K562 (cell line): Measurements from ENCODE around the gene PPARG. TPM values are rescaled to one million over a fixed set of nuclear protein-coding genes. Genes with fewer than 3 reads are reported as not detected.
A peak's percentile ranks its signal among the peaks of the same experiment; 100 is the strongest.

Experiments
- ARID2 ChIP-seq: fragments of 450-650 bp; IDR thresholded peaks from 2 replicates; pipeline ENCODE4 v1.6.1; 2017; ENCODE audit warnings: antibody characterized with exemption, mild to moderate bottlenecking
- CHCHD3 ChIP-seq: fragments of 250-450 bp; sonication (Bioruptor Pico); IDR thresholded peaks from 2 replicates; pipeline ENCODE4 v2.1.2; 2022; ENCODE audit warnings: mild to moderate bottlenecking
- EWSR1 ChIP-seq: fragments of 450-650 bp; IDR thresholded peaks from 2 replicates; pipeline ENCODE4 v1.6.1; 2018; ENCODE audit warnings: borderline replicate concordance, mild to moderate bottlenecking, low read depth, moderate library complexity; ENCODE audit not compliant: partially characterized antibody
- HCFC1 ChIP-seq: IDR thresholded peaks from 2 replicates; pipeline ENCODE4 v1.6.1; 2012; ENCODE audit warnings: low read depth, low read length, improper control_type of control experiment
- KAT2B ChIP-seq: IDR thresholded peaks from one replicate; pipeline ENCODE4 v1.6.1; 2012; ENCODE audit warnings: low read depth, mild to moderate bottlenecking, control low read depth, inconsistent platforms, low read length, moderate library complexity
- LARP7 ChIP-seq: fragments of 450-650 bp; IDR thresholded peaks from 2 replicates; pipeline ENCODE4 v1.6.1; 2016
- NCOA1 ChIP-seq: fragments of 450-650 bp; IDR thresholded peaks from 2 replicates; pipeline ENCODE4 v1.6.1; 2016; ENCODE audit warnings: low read depth
- NFE2L1 ChIP-seq: fragments of 450-650 bp; IDR thresholded peaks from 2 replicates; pipeline ENCODE4 v1.6.1; 2016; ENCODE audit warnings: missing genetic modification characterization, low read depth, mild to moderate bottlenecking, missing compliant biosample characterization, moderate library complexity, borderline replicate concordance
- PPARD ChIP-seq: fragments of 250-450 bp; sonication (Bioruptor Pico); IDR thresholded peaks from 2 replicates; pipeline ENCODE4 v1.8.0; 2022; ENCODE audit warnings: inconsistent platforms, mild to moderate bottlenecking, moderate library complexity
- RAD21 ChIP-seq, 2 experiments: fragments of 250-450 bp in 1 of 2; fragments of 450-650 bp in 1 of 2; sonication (Bioruptor Pico) in 1 of 2; formaldehyde crosslinking in 1 of 2; IDR thresholded peaks in 1 of 2; conservative IDR thresholded peaks in 1 of 2; 2 replicates each; pipeline versions ENCODE4 v1.4.0 to v1.8.0; 2020 to 2022; ENCODE audit warnings: mild to moderate bottlenecking in 2 of 2, moderate library complexity in 1 of 2
- RBM22 ChIP-seq: fragments of 200-400 bp; formaldehyde crosslinking; IDR thresholded peaks from 2 replicates; pipeline ENCODE4 v1.6.1; 2018; ENCODE audit warnings: low read length, low read depth; ENCODE audit not compliant: poor library complexity, severe bottlenecking
- SLC30A9 ChIP-seq: fragments of 250-450 bp; sonication (Bioruptor Pico); IDR thresholded peaks from 2 replicates; pipeline ENCODE4 v1.8.0; 2022; ENCODE audit warnings: mild to moderate bottlenecking, moderate library complexity
- ZSCAN32 ChIP-seq: fragments of 450-650 bp; formaldehyde crosslinking; IDR thresholded peaks from 2 replicates; pipeline ENCODE4 v1.4.0; 2020; ENCODE audit warnings: mild to moderate bottlenecking, moderate library complexity
- polyA plus RNA-seq, 8 experiments: library from polyadenylated mRNA; depleted of rRNA in 4 of 8; stranded (reverse) in 5 of 8; unstranded in 3 of 8; fragments of >200 nt; fragmentation: Nextera tagmentation in 2 of 8; fragmentation: Illumina TruSeq in 1 of 8; extraction: Ambion mirVana in 2 of 8; extraction: Trizol in 1 of 8; gene quantifications; 2 replicates each; pipeline versions ENCODE4 v1.2.1 to v1.2.3, GENCODE V29; 2011 to 2014; ENCODE audit warnings: inconsistent platforms in 1 of 8, missing spikeins in 1 of 8
- total RNA-seq, 7 experiments: library from RNA; depleted of rRNA in 6 of 7; stranded (reverse); fragments of >200 nt in 6 of 7; fragmentation: Illumina TruSeq in 2 of 7; extraction: Trizol in 2 of 7; gene quantifications; 2 replicates each; pipeline versions ENCODE4 v1.2.1 to v1.2.3, GENCODE V29; 2011 to 2021; ENCODE audit warnings: low replicate concordance in 1 of 7
- TF ChIP-seq, protein P1 (sequence below): sonication (generic); formaldehyde crosslinking; IDR thresholded peaks from 2 replicates; pipeline ENCODE4 v1.8.0; 2022; ENCODE audit warnings: mild to moderate bottlenecking, missing genetic modification reagents
- TF ChIP-seq, protein P2 (sequence below), 2 experiments: fragments of 450-650 bp in 1 of 2; sonication (generic) in 1 of 2; formaldehyde crosslinking in 1 of 2; IDR thresholded peaks in 1 of 2; conservative IDR thresholded peaks in 1 of 2; 2 replicates each; pipeline versions ENCODE4 v1.6.1 to v1.8.1; 2016 to 2023; ENCODE audit warnings: mild to moderate bottlenecking in 2 of 2, moderate library complexity in 2 of 2, inconsistent platforms in 1 of 2, missing genetic modification reagents in 1 of 2
- TF ChIP-seq, protein P3 (sequence below): fragments of 250-450 bp; sonication (Bioruptor Pico); IDR thresholded peaks from 2 replicates; pipeline ENCODE4 v1.5.0; 2021; ENCODE audit warnings: mild to moderate bottlenecking, borderline replicate concordance

PPARG gene
- total and polyA plus RNA-seq, 9 of the 15 experiments (the other 6 are each of a cell fraction or from before 2014, with no cell fraction given), result not detected

DNA sequence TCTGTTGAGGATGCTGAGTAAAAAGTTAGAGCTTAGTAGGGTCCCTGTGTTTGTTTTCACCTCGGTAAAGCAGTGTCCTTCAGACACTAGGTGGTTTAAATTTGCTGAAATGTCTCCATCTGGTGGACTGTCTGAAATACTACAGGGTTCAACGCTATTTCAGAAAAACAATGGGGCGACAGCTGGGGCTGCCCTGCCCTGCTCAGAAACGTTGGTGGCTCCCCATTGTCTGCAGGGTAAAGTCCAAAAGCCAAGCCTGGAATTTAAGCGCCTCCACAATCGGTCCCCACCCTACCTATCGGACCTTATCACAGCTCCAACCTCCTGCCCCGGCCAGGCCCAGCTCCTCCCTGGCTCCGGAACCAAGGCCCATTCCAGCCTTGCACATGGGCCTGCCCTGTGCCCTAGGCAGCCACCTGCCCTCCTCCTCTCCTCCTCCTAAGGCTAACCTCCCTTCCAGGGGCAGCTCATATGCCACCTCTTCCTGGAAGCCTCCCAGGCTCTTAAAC is 191.1 kb downstream of the PPARG start (continued):
- TF ChIP-seq, protein P1, sequence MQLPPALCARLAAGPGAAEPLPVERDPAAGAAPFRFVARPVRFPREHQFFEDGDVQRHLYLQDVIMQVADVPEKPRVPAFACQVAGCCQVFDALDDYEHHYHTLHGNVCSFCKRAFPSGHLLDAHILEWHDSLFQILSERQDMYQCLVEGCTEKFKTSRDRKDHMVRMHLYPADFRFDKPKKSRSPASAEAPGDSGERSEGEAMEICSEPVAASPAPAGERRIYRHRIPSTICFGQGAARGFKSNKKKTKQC (CRISPR knock-in tag), result no peak
- TF ChIP-seq SLC30A9 (CRISPR knock-in tag), result no peak
- TF ChIP-seq NFE2L1, result no peak
- TF ChIP-seq, protein P2, sequence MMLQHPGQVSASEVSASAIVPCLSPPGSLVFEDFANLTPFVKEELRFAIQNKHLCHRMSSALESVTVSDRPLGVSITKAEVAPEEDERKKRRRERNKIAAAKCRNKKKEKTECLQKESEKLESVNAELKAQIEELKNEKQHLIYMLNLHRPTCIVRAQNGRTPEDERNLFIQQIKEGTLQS (IDR thresholded peaks at IDR 0.05), result no peak
- TF ChIP-seq, protein P2 (CRISPR knock-in tag; conservative IDR thresholded peaks at IDR 0.05), result no peak
- no peak for TF ChIP-seq KAT2B
- TF ChIP-seq CHCHD3 (CRISPR knock-in tag), result no peak
- TF ChIP-seq RBM22, result no peak
- no peak for TF ChIP-seq PPARD (CRISPR knock-in tag)
- peak; percentile 61 for TF ChIP-seq ARID2
- TF ChIP-seq, protein P3, sequence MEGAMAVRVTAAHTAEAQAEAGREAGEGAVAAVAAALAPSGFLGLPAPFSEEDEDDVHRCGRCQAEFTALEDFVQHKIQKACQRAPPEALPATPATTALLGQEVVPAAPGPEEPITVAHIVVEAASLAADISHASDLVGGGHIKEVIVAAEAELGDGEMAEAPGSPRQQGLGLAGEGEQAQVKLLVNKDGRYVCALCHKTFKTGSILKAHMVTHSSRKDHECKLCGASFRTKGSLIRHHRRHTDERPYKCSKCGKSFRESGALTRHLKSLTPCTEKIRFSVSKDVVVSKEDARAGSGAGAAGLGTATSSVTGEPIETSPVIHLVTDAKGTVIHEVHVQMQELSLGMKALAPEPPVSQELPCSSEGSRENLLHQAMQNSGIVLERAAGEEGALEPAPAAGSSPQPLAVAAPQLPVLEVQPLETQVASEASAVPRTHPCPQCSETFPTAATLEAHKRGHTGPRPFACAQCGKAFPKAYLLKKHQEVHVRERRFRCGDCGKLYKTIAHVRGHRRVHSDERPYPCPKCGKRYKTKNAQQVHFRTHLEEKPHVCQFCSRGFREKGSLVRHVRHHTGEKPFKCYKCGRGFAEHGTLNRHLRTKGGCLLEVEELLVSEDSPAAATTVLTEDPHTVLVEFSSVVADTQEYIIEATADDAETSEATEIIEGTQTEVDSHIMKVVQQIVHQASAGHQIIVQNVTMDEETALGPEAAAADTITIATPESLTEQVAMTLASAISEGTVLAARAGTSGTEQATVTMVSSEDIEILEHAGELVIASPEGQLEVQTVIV (CRISPR knock-in tag), result no peak
- no peak for TF ChIP-seq EWSR1
- TF ChIP-seq HCFC1, result no peak
- TF ChIP-seq NCOA1, result no peak
- TF ChIP-seq LARP7, result no peak
- TF ChIP-seq ZSCAN32 (CRISPR knock-in tag), result no peak
- peak; percentile 94 to 95 for TF ChIP-seq RAD21 (CRISPR knock-in tag; conservative IDR thresholded peaks at IDR 0.05 in 1 of 2, IDR thresholded peaks at IDR 0.05 in 1 of 2)
